ENCODE measurements around the gene ELN. TPM values are rescaled to one million over a fixed set of nuclear protein-coding genes. Genes with fewer than 3 reads are reported as not detected.

Gene ELN
- polyA plus RNA-seq, 10 donors = 91.5 to 239 (median 133) TPM

DNA sequence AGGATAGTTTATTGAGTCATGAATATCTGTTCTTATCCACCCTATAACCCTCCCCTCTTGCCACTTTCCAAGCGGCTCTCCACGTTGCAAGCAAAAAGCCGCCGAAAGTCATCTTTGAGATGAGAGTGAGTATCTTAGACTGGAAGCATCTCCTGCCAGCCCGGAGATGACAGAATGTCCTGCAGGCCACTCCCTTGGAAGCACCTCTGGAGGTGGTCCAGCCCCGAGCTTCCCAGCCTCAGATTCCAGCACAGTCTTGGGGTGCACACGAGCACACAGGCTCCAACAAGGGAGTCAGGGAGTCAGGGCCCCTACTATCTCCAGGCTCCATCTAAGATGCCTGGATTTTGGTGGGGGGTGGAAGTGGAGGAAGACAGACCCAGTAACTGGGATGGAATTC lies 5.5 kb upstream of the ELN start:
- DNase-seq = no peak

DNA sequence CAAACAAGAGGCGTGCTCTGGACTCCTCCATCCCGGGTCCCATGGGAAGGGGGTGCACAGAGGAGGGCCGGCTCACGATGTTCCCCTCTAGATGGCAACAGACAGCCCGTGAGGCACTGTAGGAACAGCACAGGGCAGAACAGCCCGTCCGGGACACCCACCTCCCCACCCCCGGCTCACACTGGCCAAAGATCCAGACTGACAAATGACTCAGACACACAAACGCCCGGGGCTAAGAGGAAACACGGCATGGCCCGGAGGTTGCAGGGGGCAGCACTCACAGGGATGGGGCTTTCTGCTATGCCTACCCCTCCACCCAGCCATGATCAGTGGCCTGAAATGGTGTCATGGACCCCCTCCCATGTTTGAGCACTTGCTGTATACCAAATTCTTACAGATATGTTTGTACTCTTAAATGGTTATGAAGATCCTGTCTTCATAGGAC lies 4.9 kb upstream of the ELN start:
- no peak for DNase-seq

DNA sequence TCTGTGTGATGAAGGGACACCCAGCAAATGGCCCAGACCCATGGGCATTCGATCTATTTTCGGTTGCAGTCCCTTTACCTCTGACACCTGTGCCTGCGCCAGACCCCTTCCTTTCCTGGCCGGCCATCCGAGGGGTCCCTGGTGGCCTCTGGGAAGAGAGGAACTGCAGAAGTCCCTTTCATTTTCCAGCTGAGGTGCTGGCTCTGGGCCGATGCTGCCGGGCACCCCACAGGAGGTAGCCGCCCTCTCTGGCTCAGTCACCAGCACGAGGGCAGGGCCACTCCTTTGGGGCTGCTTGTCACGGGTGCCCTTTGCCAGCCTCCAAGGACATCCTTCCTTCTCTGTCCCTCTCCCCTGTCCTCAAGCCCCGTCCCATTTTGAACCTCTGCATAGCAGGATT lies 4.2 kb upstream of the ELN start:
- DNase-seq = no peak

DNA sequence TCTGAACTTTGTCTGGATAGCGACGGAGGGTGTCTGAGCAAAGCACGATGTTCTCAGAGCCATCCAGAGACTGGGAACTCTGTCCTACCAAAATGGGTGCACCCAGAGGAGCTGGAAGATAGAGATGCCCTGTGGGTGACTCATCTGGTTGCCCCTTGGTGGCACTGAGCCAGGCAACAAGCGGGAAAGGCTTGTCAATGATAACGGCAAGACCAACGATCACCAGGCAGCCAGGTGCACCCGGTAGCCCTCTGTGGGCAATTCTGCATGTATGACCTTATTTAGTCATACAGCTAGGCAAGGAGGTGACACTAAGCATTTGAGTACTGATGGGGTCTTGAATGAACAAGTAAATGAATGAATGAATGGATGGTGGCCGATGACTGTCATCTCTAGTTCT lies 2.8 kb upstream of the ELN start:
- DNase-seq = no peak

DNA sequence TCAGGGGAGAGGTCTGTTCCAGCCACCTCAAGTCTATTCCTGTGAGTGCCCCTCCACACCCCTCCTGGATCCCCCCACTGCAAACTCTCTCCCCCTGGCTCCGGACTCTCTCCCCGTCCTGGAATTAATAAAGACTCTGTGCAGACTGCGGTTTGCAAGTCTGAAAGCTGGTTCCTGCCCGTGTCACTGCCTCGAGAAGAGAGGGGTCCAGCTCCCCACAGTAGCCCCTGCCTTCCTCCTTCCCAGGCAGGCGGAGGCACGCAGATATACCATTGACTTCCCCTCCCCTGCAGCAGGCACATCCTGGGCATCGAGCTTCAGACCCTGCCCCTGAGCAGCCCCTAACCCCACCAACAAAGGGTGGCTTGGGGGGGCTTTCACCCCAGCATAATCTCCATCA lies 2.2 kb upstream of the ELN start:
- no peak for DNase-seq

DNA sequence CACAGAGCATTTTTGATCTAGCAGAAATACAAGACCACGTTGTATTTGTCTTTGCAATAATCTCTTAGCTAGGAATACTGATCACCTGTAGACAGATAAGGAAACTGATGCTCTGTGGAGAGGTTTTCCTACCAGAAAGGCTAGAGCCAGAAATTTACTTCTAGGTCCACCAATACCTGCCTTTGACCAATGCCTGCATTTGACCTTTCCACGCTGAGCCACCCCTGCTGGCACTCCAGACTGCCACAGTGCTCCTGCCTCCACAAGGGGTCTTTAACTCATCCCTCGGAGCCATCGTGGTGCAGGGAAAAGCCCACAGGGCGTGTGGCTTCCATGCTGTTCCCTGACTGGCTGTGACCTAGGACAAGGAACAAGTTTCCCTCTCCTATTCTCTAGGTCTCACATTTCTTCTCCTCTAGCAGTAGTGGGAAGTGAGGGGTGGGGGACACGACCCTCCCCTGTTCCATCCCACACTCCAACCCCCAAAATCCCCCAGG lies 1.5 kb upstream of the ELN start:
- DNase-seq = no peak

DNA sequence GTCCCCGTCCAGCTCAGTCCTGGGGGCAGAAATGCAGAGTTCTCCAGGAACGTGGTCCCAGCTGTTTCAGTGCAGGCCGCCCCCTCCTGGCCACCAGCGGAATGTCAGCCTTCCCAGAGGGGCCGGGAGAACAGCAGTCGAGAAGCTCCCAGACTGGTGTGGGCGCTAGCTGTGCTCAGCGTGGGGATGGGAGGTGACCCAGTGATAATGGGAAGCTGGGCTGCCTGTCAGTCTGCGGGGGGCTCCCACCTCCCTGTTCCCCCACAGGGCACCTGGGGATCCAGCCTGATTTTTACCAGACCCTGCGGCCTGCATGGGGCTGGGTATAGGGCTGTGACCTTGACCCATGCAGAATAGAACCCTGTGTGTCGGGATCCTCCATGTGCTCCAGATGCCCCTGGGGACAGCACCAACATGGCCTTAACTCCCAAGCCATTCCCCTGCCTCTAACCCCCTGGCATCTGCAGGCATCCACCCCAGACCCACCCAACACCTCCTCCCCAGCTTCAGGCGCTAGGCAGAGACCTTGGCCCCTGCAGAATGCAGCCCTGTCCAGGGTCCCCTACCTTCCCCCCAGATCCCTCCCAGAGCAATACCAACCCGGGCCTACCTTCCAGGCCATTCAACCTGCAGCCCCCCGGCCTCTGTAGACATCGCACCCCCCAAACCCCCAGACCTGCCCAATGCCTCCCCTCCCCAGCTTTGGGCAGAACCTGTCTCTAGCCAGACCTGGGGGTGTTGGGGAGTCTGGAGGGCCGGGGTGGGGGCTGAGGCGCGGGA lies 880 bp upstream of the ELN start:
- peak in 2 of 3 donors; percentile 80 to 92 for DNase-seq

DNA sequence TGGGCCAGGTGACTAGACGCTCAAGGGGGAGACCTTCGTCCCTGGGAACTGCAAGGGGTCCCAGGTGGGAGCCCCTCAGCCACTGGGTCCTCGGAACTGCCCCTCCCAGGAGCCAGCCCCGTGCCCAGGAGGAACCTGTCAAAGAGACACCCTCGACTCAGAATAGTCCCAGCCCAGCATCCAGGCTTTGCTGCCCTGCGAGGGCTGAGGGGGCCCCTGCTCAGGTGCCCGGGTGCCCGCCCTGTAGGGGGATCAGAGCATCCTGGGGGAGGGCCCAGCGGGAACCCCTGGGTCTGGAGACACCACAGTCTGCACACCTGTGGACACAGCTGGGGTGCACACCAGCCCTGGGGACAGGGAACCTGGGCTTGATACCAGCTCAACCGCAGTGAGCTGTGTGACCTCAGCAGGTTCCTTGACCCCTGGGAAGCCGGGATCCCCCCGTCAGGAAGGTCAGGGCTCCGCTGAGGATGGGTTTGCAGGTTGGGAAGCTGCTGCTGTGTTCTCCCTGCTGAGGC lies 407 bp downstream of the ELN start:
- no peak for DNase-seq

DNA sequence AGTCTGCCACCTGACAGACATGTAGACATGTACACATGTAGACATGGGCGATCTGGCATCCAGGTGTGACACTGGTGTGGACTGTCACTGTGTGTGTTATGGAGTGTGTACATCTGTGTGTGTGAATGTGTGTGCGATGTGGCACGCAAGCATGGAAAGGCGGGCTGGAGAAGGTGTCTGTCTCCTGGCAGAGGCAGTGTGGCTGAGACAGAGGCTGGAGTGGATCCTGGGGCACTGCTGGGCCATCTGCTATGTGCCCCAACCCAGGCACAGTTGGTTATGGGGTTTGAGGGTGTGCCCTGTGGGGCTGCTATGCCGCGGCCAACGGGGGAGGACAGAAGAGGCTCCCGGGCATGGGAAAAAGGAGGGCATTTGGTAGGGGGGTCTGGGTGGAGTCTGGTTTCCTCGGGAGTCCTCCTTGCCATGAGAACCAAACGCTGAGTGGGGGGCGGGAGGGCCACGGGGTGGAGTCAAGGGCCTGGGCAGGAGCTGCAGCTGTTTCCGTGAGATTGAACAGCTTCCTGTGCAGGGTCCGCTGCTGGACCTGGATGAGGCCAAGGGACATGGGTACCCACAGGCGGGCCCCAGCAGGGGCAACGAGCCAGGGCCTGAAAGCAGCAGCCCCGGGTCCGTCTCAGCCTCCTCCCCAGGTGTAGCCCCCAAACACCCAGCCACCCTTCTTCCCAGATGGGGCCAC lies 1.3 kb downstream of the ELN start:
- DNase-seq = peak in 1 of 3 donors; percentile 62

DNA sequence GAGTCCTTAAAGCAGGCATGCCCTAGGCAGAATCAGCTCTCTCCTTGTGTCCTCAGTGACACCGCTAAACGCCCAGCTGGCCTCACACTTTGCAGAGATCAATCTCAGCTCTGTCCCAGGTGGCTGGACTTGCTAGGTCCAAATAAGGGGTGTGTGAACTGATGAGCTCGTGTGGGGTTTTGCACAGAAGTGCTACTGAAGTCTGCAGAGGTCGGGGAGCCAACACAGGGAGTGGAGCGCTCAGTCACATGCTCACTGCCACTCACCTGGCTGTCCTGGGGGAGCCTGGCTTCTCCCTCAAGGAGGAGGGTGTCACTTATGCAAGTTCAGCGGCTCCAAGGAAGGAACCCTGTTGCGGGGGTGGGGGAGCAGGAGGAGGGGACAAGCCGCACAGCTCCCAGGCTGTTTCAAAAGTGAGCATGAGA lies 2.0 kb downstream of the ELN start:
- peak in 1 of 3 donors; percentile 49 for DNase-seq

DNA sequence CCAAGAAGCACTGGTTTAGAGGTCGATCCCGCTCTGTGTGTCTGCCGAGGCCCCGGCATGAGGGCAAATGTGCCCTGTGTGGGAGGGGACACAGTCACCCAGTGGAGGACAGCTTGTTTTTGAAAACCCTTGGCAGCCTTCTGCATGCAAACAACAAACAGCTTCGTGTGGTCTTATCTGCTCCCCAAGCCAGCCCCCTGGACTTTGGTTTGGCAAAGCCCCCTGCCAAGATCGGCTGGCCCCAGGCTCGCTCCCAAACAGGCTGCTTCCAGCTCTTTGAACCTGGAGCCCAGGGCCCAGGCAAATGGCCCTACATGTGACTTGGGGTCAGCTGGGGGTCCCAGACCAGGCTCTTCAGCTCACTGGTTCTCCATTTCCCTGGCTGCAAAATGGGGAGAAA lies 2.9 kb downstream of the ELN start:
- DNase-seq = no peak

DNA sequence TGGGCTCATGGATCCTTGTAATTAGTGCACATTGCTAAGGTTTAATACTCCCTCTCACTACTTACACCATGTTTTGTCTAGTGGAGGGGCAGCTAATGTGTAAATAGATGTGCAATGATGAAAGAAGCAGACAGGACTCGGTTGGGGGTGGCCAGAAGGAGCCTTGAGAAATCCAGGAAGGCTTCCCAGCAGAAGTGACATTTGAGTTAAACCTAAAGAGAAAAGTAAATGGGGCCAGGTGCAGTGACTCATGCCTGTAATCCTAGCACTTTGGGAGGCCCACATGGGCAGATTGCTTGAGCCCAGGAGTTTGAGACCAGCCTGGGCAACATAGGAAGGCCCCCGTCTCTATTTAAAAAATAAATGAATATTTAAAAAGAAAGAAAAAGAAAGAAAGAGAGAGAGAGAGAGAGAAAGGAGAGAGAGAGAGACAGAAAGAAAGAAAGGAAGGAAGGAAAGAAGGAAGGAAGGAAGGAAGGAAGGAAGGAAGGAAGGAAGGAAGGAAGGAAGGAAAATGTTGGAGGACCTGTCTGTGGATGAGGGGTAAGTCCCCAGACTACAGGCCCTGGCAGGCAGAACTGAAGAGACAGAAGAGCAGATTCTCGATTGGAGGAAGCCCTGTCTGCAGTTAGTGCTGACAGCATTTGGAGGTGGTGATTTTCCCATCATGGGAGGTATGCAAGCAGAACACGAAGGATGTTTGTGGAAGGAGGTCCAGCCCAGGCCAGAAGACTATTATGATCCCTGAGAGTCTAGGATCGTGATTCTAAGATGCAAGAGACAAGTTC lies 3.6 kb downstream of the ELN start:
- DNase-seq = no peak

DNA sequence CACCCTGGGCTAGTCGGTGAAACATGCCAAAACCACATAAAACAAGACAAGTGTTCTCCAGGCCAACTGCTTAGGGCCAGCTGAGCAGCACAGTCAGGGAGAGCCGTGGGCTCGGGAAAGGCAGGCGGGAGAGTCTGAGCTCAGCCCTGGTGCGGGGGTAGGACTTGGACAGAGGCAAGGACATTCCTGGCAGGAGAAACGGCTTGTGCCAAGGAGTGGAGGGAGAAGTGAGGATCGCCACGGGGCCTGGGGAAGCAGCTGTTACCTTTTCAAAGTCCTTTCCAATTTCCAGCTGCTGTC lies 4.2 kb downstream of the ELN start:
- peak in 2 of 3 donors; percentile 67 to 82 for DNase-seq

DNA sequence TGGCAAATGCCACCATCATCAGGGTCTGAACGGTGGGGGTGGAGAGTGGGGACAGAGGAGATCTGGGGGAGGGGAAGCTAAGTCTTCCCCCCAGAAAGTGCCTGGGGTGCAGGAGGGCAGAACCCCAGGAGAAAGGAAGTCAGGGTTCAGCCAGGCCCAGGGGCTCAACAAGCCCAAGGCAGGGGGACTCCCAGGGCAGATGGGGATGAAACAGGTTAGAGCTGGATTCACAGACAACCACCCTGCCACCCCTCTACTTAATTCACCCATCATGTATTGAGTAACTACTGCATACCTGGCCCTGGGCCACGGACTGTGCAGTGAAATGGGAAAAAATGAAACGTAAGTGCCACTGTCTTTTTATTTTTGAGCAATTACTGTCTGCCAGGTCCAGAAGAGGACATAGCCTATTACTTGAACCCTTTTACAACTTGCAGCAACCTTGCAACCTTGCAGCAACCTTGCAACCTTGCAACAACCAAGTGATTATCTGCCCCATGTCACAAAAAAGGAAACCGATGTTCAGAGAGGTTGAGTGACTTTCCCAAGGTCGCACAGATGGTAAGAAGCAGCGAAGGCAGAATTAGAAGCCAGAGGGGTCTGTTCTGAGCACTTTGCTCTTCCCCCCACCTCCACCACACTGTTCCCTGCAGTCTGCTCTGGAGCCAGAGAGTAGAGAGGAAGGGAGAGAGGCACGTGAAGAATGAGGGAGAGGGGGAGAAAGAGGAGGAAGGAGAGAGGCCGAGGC lies 4.8 kb downstream of the ELN start:
- no peak for DNase-seq

DNA sequence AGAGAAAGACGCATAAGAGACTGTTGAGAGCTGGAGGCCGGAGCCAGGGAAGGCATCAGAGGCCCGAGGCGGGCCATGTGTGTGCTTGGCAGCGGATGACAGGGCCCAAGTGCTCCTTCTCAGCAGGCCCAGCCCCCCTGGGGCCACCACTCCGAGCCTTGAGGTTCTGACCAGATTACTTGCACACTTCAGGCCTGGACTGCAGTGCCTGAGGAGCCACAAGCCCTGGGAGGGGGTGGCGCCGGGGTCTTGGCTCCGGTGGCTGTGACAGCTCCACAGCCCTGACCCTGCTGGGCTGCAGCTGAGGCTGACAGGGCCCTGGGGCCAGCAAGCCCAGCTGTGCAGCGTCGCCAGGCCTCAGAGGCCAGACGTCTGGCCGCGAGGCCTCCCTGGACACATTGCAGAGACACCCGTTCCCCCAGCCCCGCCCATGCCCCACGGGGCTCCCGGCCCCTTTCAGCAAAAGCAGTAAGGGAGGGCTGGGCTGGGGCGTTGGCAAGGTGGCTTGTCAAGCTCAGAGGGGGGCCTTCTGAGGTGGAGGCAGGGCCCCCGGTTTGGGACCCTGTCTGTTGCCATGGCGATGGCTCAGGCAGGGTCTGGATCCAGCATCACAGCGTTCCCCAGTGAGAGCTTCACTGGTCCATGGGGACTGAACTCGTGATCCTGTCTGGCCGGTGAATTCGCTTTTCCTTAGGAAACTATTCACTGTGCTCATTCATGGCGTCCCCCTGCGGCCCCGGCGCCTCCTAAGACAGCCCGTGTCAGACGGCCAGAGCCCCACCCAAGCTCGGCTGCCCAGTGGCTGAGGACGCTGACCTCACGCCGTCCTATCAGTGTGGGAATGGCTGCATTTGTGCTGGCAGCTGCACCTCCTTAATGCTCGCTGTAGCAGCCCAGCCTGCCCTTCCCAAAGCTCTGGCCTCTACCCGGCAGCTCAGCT lies 5.7 kb downstream of the ELN start:
- DNase-seq = peak in 2 of 3 donors; percentile 78 to 90

DNA sequence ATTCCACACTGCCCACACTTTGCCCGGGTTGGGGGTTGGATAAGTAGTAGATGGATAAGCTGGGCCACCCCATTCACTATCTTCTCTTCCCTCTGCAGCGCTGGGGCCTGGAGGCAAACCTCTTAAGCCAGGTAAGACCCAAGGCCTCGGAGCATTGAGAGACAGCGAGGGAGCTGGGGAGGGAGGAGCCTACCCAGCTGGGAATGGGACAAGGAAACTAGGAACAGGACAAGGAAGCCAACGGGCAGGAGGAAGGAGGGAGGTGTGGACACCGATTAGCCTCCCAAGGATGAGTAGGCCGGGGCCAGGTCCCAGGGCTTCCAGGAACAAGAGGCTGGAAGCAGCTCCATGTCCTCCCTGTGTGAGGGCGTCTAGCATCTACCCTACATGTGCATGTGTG lies 9.6 kb downstream of the ELN start:
- DNase-seq = no peak

DNA sequence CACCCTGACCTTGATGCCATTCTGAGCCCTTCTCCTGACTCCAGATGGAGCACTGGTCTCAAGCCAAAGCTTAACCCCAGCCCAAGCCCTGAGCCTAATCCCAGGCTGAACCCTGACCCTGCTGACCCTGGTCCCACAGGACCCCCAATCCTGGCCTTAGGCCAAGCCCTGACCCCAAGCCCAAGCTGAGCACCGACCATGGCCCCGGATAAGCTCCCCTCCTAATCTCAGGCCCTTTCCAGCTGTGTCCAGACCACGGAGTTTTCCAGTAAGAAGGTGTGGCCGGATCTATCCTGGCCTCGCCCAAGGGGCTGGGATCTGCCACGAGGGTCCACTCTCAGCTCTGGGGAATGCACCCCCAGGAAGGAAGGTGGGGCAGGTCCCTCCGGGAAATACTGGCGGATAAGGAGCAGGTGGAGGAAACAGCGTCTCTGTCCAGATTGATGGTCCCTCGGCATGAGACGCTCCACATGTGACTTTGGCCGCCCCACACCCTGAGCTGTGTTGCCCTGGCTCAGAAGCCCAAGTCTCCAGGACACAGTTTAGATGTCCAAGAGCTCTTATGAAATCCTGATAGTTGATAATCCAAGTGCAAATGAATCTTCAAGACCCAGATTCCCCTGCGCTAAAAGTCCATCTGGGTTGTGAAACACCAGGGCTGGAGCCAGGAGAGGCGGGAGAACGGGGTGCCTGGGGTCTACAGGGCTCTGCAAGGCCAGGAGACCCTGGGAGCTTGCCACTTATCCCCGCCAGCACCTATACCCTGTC lies 10.4 kb downstream of the ELN start:
- peak in 1 of 3 donors; percentile 48 for DNase-seq

DNA sequence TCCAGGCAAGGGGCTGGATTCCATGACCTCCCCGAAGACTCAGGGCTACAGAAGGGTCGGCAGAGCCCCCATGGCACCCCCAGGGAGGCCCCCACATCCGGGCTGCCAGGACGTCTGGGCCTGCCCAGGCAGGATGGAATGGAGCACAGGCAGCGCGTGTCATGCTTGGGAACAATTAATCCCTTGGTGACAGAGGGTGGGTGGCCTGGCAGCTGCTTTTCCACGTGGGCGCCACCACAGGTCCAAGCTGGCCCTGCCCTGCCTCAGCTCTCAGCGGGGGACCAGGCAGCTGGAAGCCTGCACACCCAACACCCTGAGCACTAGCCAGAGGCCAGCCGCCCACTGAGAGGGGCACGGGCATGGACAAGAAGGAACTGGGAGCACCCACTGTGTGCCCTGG lies 11.4 kb downstream of the ELN start:
- DNase-seq = peak in 1 of 3 donors; percentile 45

DNA sequence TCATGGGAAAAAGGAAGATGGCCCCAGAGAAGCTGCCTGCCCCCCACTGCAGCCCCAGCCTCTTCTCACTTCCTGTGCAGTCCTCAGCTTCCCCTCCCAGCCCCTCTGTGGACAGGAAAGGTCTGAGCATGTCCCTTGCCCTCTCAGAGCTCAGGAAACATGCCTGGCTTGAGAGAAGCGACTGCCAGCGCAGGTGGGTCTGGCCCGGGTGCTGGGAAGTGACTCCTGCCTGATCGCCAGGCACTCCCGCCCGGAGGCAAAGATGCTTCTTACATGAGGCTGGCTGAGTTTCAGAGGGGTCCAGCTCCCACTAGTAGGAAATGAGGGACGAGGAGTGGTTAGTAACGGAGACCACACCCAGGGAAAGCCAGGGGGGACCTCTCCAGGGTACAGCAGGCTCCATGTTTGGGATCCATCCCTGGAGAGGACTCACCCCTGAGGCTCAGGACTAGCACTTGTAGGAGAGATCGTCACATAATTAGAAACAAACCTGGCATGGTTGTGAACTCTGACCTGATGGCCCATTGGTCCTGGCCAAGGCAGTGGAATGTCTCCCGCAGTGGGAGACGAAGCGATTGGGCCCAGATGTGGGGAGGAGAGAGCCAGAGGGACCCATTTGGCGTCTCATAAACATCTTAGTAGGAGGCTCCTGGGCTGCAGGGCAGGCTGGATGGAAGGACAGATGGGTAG lies 12.3 kb downstream of the ELN start:
- peak in 1 of 3 donors; percentile 44 for DNase-seq

Measured in muscle of back (tissue), 11 donors.